H54 (cell line): Measurements from ENCODE around the gene HDAC10.

Experiments
- DNase-seq: peaks from one replicate; pipeline ENCODE4 v3.0.0; 2011; ENCODE audit warnings: low spot score, mixed read lengths; ENCODE audit not compliant: insufficient read length
- FAIRE-seq: peaks from 3 replicates; lab custom pipeline; 2011; peaks lifted over from hg19 to GRCh38; lab: Jason Lieb, UNC
- POLR2A ChIP-seq: IDR thresholded peaks from 2 replicates; pipeline ENCODE4 v1.6.1; 2011; ENCODE audit warnings: low read depth, mild to moderate bottlenecking, low read length

HDAC10 gene

GRCh38 chr22:50292643-50293440 is 41.8 kb upstream of the HDAC10 start:
- no peak for TF ChIP-seq POLR2A
- FAIRE-seq (no peak), DNase-seq (no peak)

- no peak for TF ChIP-seq POLR2A
- DNase-seq (no peak), FAIRE-seq (no peak)
Observed at GRCh38 chr22:50289942-50290630, 39.0 kb upstream of the HDAC10 start.

- TF ChIP-seq POLR2A: no peak
- FAIRE-seq: no peak
Observed at GRCh38 chr22:50289151-50289941, 38.3 kb upstream of the HDAC10 start.

GRCh38 chr22:50287731-50288130 is 36.7 kb upstream of the HDAC10 start:
- DNase-seq (no peak), FAIRE-seq (no peak)
- TF ChIP-seq POLR2A: no peak

More at GRCh38 chr22:50289151-50289941, 38.3 kb upstream of the HDAC10 start:
- DNase-seq: no peak

GRCh38 chr22:50286701-50287318 is 35.7 kb upstream of the HDAC10 start:
- no peak for FAIRE-seq
- no peak for DNase-seq
- TF ChIP-seq POLR2A: no peak

GRCh38 chr22:50286275-50286674 is 35.2 kb upstream of the HDAC10 start:
- no peak for DNase-seq
- FAIRE-seq: no peak
- TF ChIP-seq POLR2A: no peak

- no peak for DNase-seq
- TF ChIP-seq POLR2A: no peak
- no peak for FAIRE-seq
Observed at GRCh38 chr22:50285568-50286229, 34.6 kb upstream of the HDAC10 start.

DNA sequence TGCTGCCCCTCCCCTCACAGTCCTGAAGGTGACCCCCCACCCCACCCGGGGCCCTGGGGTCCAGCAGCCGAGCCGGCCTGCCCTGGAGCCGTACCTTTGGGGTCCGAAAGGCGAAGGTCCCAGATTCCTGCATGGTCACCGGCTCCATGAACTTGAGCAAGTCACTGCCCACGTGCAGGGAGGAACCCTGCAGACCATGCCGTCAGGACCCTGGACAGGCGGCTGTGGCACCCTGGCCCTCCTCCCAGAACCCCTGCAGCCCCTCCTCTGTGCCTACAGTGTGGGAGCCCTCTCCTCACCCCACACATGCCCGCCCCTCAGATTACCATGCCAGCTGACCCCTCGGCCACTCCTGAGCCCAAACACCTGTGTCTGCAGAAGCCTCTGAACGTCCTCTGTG is 33.4 kb upstream of the HDAC10 start:
- FAIRE-seq: no peak
- no peak for DNase-seq
- no peak for TF ChIP-seq POLR2A

- no peak for FAIRE-seq
- DNase-seq: no peak
- TF ChIP-seq POLR2A: no peak
Observed at GRCh38 chr22:50283821-50284220, 32.8 kb upstream of the HDAC10 start.

- FAIRE-seq (peak; percentile 41), DNase-seq (peak; percentile 96)
- no peak for TF ChIP-seq POLR2A
Observed at GRCh38 chr22:50282361-50283155, 31.5 kb upstream of the HDAC10 start.

GRCh38 chr22:50281957-50282356 is 30.9 kb upstream of the HDAC10 start:
- no peak for TF ChIP-seq POLR2A
- FAIRE-seq (no peak), DNase-seq (no peak)

DNA sequence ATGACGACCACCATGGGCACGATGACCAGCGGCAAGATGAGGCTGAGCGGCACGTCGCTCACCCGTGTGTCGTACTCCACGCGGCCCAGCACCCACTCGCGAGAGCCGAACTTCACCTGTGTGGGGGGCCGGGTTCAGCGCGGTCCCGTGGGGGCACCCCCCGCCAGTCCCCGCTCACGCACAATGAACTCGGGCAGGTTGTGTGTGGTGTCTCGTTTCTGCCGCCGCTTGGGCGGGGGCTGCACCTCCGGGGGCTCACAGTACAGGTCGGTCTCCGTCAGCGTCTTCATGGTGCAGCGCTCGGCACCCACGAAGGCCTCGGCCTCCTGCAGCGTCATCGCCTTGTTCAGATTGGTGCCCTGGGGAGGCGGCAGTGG is 30.3 kb upstream of the HDAC10 start:
- TF ChIP-seq POLR2A: no peak
- no peak for FAIRE-seq
- DNase-seq: no peak
